AG10803 (cell line): ENCODE results near the gene CCR4.

Experiments
- DNase-seq: peaks from one replicate; pipeline ENCODE4 v3.0.0; 2010; ENCODE audit warnings: low read depth
- H3K4me3 ChIP-seq: 2 replicates; pipeline ENCODE4 v1.5.1; 2011; ENCODE audit warnings: mild to moderate bottlenecking, low read length, control low read depth
- TF ChIP-seq, protein P1 (sequence below): conservative IDR thresholded peaks from 2 replicates; pipeline ENCODE4 v1.5.1; 2011; ENCODE audit warnings: mild to moderate bottlenecking, low read length, control low read depth, inconsistent platforms

Gene CCR4

GRCh38 chr3:32990116-32990515 lies 38.7 kb downstream of the CCR4 start:
- no peak overlapping the region for H3K4me3 ChIP-seq
- TF ChIP-seq, protein P1, sequence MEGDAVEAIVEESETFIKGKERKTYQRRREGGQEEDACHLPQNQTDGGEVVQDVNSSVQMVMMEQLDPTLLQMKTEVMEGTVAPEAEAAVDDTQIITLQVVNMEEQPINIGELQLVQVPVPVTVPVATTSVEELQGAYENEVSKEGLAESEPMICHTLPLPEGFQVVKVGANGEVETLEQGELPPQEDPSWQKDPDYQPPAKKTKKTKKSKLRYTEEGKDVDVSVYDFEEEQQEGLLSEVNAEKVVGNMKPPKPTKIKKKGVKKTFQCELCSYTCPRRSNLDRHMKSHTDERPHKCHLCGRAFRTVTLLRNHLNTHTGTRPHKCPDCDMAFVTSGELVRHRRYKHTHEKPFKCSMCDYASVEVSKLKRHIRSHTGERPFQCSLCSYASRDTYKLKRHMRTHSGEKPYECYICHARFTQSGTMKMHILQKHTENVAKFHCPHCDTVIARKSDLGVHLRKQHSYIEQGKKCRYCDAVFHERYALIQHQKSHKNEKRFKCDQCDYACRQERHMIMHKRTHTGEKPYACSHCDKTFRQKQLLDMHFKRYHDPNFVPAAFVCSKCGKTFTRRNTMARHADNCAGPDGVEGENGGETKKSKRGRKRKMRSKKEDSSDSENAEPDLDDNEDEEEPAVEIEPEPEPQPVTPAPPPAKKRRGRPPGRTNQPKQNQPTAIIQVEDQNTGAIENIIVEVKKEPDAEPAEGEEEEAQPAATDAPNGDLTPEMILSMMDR = no peak
- no peak for DNase-seq

DNA sequence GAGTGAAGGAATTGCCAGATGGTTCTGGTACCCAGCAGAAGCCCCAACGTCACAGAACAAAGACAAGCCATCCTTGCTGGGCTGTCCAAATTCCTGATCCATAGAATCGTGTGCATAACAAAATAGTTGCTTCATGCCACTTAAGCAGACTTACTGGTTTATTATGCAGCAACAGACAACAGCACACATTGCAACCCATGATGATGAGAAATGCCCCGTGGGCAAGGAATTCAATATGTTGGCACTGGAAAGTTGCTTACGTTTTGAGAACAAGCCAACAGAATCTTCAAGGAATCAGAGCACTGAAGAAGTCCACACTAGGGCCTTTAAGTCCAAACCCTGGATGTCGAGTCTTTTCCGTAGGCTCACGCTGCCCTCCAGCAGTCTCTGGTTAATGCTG lies 40.3 kb downstream of the CCR4 start:
- DNase-seq = no peak
- TF ChIP-seq, protein P1 = no peak
- H3K4me3 ChIP-seq = no peak overlapping the region

DNA sequence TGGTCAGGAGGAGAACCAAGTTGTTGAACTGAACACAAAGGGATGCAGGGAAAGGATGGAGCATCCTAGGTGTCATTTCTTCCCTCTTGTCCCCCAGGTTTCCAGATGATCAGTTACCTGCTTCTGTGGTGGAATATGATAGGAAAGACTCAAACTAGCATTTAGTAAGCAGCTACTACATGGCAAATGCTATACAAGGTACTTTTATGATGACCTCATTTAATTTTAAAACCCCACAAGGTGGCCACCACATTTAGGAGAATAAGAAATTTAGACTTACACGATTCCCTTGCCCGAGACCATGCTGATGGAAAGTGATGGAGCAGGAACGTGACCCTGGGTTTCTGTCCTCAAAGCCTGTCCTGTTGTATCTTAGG lies 40.9 kb downstream of the CCR4 start:
- no peak for DNase-seq
- H3K4me3 ChIP-seq = no peak overlapping the region
- TF ChIP-seq, protein P1 = no peak

GRCh38 chr3:32994045-32994444 lies 42.6 kb downstream of the CCR4 start:
- TF ChIP-seq, protein P1 = no peak
- no peak for DNase-seq
- no peak overlapping the region for H3K4me3 ChIP-seq

DNA sequence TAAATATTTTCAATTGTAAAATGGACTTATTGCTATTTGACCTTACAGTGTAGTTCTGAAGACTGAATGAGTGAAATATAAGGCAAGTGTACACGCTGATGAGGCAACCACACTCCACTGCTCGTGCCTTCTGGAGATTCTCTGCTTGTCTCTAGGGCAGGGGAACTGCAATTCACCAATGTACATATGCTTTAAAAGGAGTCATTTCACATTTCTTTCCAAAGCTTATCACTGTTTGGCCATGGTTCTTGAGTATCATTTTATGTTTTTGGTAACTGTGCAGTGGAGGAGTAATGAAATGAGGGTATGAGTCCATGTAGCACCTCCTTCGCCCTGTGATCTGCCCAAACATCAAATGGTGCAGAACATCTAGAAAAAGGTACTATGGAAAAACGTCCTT lies 43.7 kb downstream of the CCR4 start:
- DNase-seq = no peak
- no peak overlapping the region for H3K4me3 ChIP-seq
- TF ChIP-seq, protein P1 = no peak

- TF ChIP-seq, protein P1 = no peak
- no peak overlapping the region for H3K4me3 ChIP-seq
- DNase-seq = no peak
Measured at GRCh38 chr3:32996048-32996754, 44.8 kb downstream of the CCR4 start.

DNA sequence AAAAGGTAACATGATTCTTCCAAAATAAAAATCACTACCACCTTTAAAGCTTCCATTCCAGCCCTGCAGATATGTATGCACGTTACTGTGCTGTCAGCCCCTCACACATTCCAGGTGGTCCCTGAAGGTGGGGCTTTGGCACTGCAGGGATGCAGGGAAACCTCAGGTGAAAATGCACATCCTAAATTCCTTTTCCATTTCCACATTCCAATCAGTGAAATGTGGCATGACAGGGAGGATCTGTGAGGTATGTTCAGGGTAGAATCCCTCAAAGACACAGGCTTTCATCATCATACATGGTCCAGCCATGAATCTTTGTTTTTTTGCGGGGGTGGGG lies 45.3 kb downstream of the CCR4 start:
- no peak for DNase-seq
- TF ChIP-seq, protein P1 = no peak
- no peak overlapping the region for H3K4me3 ChIP-seq
